Karpas-422 (cell line): Measurements from ENCODE around the gene ANO10. TPM values are rescaled to one million over a fixed set of nuclear protein-coding genes. Genes with fewer than 3 reads are reported as not detected.

Experiments used
- DNase-seq: peaks from one replicate; pipeline ENCODE4 v3.0.0-alpha.2; 2015
- H2AFZ ChIP-seq: fragments of 200-600 bp; sonication (generic); 2 replicates; pipeline ENCODE4 v1.6.1; 2014; ENCODE audit warnings: antibody characterized with exemption, low read length, mixed read lengths
- H3K27ac ChIP-seq: fragments of 200-600 bp; sonication (generic); 2 replicates; pipeline ENCODE4 v1.5.1; 2014; ENCODE audit warnings: mild to moderate bottlenecking, low read length, moderate library complexity
- H3K27me3 ChIP-seq: fragments of 200-600 bp; sonication (generic); 2 replicates; pipeline ENCODE4 v1.6.1; 2014; ENCODE audit warnings: low read length, mixed read lengths
- H3K36me3 ChIP-seq: fragments of 200-600 bp; sonication (generic); 2 replicates; pipeline ENCODE4 v1.6.1; 2014; ENCODE audit warnings: low read length, mixed read lengths; ENCODE audit not compliant: insufficient read depth
- H3K4me1 ChIP-seq: fragments of 200-600 bp; sonication (generic); 2 replicates; pipeline ENCODE4 v1.6.1; 2014; ENCODE audit warnings: mild to moderate bottlenecking, low read length, mixed read lengths
- H3K4me2 ChIP-seq: fragments of 200-600 bp; sonication (generic); 2 replicates; pipeline ENCODE4 v1.6.1; 2014; ENCODE audit warnings: low read length, low read depth, mild to moderate bottlenecking; ENCODE audit not compliant: poor library complexity, severe bottlenecking
- H3K4me3 ChIP-seq: fragments of 200-600 bp; sonication (generic); 2 replicates; pipeline ENCODE4 v1.5.1; 2014; ENCODE audit warnings: mild to moderate bottlenecking, antibody characterized with exemption, low read length, mixed read lengths
- H3K79me2 ChIP-seq: fragments of 200-600 bp; sonication (generic); 2 replicates; pipeline ENCODE4 v1.6.1; 2014; ENCODE audit warnings: mild to moderate bottlenecking, low read length, mixed read lengths
- H3K9ac ChIP-seq: fragments of 200-600 bp; sonication (generic); 2 replicates; pipeline ENCODE4 v1.6.0; 2014; ENCODE audit warnings: low read length
- H3K9me2 ChIP-seq: fragments of 200-600 bp; sonication (generic), shearing (Covaris generic); replicated peaks from 2 replicates; pipeline ENCODE4 v1.6.0; 2014; ENCODE audit warnings: mild to moderate bottlenecking, low read length, moderate library complexity; ENCODE audit not compliant: insufficient read depth
- H3K9me3 ChIP-seq: fragments of 300-700, 200-600 bp; sonication (generic); 2 replicates; pipeline ENCODE4 v1.6.1; 2014; ENCODE audit warnings: low read length, mixed read lengths
- H4K20me1 ChIP-seq: fragments of 200-600 bp; sonication (generic); 2 replicates; pipeline ENCODE4 v1.6.1; 2014; ENCODE audit warnings: mild to moderate bottlenecking, antibody characterized with exemption, low read length, low read depth; ENCODE audit not compliant: insufficient read depth
- total RNA-seq: library from RNA; depleted of rRNA; stranded (reverse); fragments of >200 nt; shearing (Covaris generic); gene quantifications from 2 replicates; pipeline ENCODE4 v1.2.3, GENCODE V29; 2014; ENCODE audit warnings: low replicate concordance

ANO10 gene
- total RNA-seq, 1 experiment from 2014 or later: 3.2 TPM

DNA sequence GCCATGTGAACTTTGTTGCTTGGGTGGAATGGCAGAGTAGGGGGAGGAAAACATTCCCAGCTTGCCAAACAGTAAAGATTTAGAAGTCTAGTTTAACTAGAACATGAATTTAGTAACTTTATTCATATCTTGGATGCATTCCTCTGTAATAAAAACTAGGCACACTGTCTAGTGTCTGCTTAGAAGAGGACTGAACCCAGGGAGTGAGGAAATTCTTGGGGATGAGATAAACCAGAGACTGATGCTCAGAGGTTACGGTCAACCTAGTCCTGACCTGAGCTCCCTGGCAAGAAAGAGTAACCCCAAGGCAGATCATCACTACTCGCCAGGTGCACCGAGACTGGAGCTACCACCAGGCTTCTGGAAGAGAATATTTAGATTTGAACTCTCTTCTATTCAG, 277.3 kb downstream of the ANO10 start:
- Histone ChIP-seq H2AFZ (no peak overlapping the region), H3K79me2 (no peaks in the 10 kb centered on the region), H4K20me1 (no peaks in the 10 kb centered on the region), H3K36me3 (peaks cover 11% of the 10 kb centered on the region; the same call in 1 of the 2 replicates), H3K9ac (no peak overlapping the region), H3K9me2 (no peaks in the 10 kb centered on the region), H3K27me3 (no peaks in the 10 kb centered on the region), H3K27ac (no peak overlapping the region), H3K4me3 (no peak overlapping the region), H3K9me3 (no peaks in the 10 kb centered on the region), H3K4me2 (no peak overlapping the region), H3K4me1 (no peaks in the 10 kb centered on the region)
- no peak for DNase-seq

DNA sequence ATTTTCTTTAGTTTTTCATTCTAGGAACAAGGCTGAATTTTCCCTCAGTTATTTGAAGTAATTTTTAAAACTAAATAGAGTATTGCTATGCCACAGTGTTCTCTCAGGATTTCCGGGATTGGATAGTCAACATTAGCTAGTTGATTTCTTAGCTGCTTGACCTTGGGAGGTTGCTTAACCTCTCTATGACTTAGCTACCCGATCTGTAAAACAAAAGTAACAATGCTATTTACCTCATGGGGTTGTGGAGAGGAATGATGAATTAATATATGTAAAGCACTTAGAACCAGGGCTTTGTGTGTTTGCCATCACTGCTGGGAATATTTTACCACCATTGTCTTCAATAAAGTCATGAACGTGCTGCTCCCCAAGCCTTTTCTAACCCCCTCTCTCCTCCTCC, 278.0 kb downstream of the ANO10 start:
- H3K9me2 ChIP-seq: no peaks in the 10 kb centered on the region
- H4K20me1 ChIP-seq: no peaks in the 10 kb centered on the region
- H3K9me3 ChIP-seq: no peaks in the 10 kb centered on the region
- no peak for DNase-seq
- no peak overlapping the region for H3K9ac ChIP-seq
- no peak overlapping the region for H3K27ac ChIP-seq
- H3K27me3 ChIP-seq: no peaks in the 10 kb centered on the region
- peaks cover 15% of the 10 kb centered on the region; the same call in 1 of the 2 replicates for H3K36me3 ChIP-seq
- 0 out of 2 replicates have a peak, but pooled peaks cover 4% of the 10 kb centered on the region for H3K79me2 ChIP-seq
- H3K4me3 ChIP-seq: no peak overlapping the region
- no peak overlapping the region for H2AFZ ChIP-seq
- H3K4me2 ChIP-seq: no peak overlapping the region
- H3K4me1 ChIP-seq: no peaks in the 10 kb centered on the region

DNA sequence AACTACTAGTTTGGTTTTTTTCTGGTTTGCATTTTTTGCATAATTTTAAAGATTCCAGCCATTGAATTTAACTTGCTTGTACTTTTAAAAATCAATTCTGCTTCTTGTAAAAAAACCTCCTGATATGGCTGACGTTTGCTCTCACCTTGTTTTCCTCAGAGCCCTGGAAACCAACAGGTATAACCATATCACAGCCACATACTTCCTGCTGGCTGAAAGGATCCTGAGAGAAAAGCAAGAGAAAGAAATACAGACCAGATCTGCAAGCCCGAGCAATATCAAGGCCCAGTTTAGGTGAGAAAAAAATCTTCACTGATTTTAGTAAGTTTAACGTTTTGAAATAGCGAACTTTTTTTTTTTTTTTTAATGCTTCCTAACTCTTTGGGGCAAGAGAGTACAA, 278.6 kb downstream of the ANO10 start:
- Histone ChIP-seq H3K9ac (no peak overlapping the region), H3K36me3 (peaks cover 18% of the 10 kb centered on the region; the same call in 1 of the 2 replicates), H3K79me2 (peaks cover 10% of the 10 kb centered on the region), H3K4me3 (no peak overlapping the region), H3K4me1 (no peaks in the 10 kb centered on the region), H3K27ac (no peak overlapping the region), H3K9me3 (no peaks in the 10 kb centered on the region; the same call in 1 of the 2 replicates), H3K27me3 (no peaks in the 10 kb centered on the region), H4K20me1 (no peaks in the 10 kb centered on the region), H3K4me2 (no peak overlapping the region), H3K9me2 (no peaks in the 10 kb centered on the region), H2AFZ (no peak overlapping the region)
- DNase-seq: no peak

DNA sequence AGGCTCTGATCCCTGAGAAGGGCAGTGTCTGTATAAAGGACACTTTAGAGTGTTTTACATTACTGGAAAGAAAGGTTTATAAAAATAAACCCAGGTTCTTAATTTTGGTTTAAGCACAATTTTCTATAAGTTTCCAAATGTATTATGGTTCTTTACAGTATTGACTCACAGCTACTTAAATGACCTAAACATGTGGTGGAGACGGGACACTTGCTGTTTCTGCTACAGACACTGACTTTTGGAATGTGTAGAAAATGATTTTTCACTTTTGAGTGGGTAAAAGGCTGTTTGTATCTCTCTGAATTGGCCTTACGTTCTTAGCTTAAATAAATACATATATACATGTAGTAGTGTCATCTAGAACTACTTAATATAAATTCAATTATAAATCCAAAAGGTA, 280.0 kb downstream of the ANO10 start:
- H3K9ac ChIP-seq: no peak overlapping the region
- peaks cover 19% of the 10 kb centered on the region for H3K79me2 ChIP-seq
- H3K27ac ChIP-seq: no peak overlapping the region
- H3K27me3 ChIP-seq: no peaks in the 10 kb centered on the region
- peaks cover 7% of the 10 kb centered on the region for H3K9me3 ChIP-seq
- no peak overlapping the region for H2AFZ ChIP-seq
- no peaks in the 10 kb centered on the region for H3K9me2 ChIP-seq
- H3K36me3 ChIP-seq: peaks cover 21% of the 10 kb centered on the region
- H4K20me1 ChIP-seq: no peaks in the 10 kb centered on the region
- DNase-seq: no peak
- H3K4me1 ChIP-seq: no peaks in the 10 kb centered on the region
- H3K4me3 ChIP-seq: no peak overlapping the region
- no peak overlapping the region for H3K4me2 ChIP-seq

DNA sequence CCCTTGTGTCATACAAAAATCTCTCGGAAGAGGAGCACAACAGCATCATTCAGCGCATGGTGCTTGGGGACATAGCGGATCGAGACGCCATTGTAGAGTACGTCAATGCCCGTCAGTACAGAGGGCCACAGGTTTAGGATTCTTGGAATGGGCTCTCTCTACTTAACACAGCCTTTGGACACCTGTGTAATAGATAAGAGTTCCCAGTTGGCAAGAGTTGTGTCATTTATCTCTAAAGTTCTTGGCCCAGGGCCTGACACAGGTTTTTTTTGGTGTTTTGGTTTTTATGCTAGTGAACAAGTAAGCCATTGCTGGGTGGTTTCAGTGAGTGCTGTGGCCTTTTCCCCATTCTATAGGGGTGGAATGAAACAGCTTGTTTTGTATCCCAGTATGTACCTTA, 281.4 kb downstream of the ANO10 start:
- Histone ChIP-seq H3K9ac (no peak overlapping the region), H3K4me2 (no peak overlapping the region), H3K9me2 (no peaks in the 10 kb centered on the region), H3K9me3 (peaks cover 10% of the 10 kb centered on the region), H3K27me3 (no peaks in the 10 kb centered on the region), H3K36me3 (peaks cover 29% of the 10 kb centered on the region), H3K4me3 (no peak overlapping the region), H3K4me1 (no peaks in the 10 kb centered on the region), H3K79me2 (peaks cover 29% of the 10 kb centered on the region), H3K27ac (no peak overlapping the region), H4K20me1 (no peaks in the 10 kb centered on the region), H2AFZ (no peak overlapping the region)
- no peak for DNase-seq

DNA sequence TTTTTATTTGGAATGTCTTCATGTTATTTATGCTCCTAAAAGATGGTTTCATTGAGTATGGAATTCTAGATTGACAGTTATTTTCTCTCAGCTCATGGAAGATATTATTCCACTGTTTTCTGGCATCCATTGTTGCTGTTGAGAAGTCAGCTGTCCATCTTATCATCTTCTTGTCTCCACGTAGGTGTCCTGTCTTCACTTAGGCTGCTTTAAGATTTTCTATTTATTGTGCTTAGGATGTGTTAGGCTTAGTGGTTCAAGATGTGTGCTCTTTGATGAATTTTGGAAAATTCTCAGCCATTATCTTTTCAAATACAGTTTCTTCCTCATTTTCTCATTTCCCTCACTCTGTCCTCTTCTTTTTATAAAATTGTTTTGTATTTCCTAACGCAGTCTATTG, 283.5 kb downstream of the ANO10 start:
- Histone ChIP-seq H2AFZ (no peak overlapping the region), H3K9me3 (peaks cover 15% of the 10 kb centered on the region), H3K27me3 (no peaks in the 10 kb centered on the region), H3K79me2 (peaks cover 33% of the 10 kb centered on the region), H3K4me1 (no peaks in the 10 kb centered on the region), H3K4me2 (no peak overlapping the region), H3K9me2 (no peaks in the 10 kb centered on the region), H3K9ac (no peak overlapping the region), H3K36me3 (peaks cover 33% of the 10 kb centered on the region), H3K4me3 (no peak overlapping the region), H4K20me1 (no peaks in the 10 kb centered on the region), H3K27ac (no peak overlapping the region)
- no peak for DNase-seq

DNA sequence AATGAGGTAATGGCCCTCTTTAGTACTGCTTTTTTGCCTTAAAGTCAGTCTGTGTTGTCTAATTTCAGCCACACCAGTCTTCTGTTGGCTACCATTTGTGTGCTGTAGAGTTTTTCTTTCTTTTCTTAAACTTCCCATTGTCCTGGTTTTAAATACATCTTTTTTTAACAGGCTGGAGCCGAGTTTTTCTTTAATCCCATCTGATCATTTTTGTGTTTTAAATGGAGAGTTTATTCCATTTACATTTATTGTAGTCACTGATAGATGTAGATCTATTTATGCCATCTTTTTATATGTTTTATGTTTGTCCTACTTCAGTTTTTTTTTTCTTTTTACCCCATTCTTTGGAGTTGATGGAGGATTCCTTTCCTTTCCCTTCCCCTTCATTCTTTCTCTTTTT, 286.0 kb downstream of the ANO10 start:
- Histone ChIP-seq H3K79me2 (peaks cover 52% of the 10 kb centered on the region), H3K27me3 (no peaks in the 10 kb centered on the region), H3K36me3 (peaks cover 30% of the 10 kb centered on the region)

DNA sequence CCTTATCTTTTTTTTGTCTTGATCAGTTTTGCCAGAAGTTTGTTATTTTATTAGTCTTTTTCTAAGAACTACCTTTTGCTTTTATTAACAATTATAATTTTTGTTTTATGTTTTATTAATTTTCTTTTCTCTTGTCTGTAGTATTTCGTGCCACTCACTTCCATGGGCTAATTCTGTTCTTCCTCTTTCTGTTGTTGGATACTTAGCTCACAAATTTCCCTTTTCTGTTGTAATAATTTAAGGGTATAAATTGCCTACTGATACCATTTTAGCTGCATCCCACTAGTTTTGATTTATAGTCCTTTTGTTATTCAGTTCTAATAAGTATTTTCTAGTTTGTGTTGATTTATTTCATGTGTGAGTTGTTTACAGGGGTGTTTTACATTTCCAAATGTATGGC, 286.8 kb downstream of the ANO10 start:
- H4K20me1 ChIP-seq: no peaks in the 10 kb centered on the region
- no peak for DNase-seq
- H3K27me3 ChIP-seq: no peaks in the 10 kb centered on the region
- H3K4me2 ChIP-seq: no peak overlapping the region
- no peaks in the 10 kb centered on the region for H3K9me2 ChIP-seq
- H3K4me3 ChIP-seq: no peak overlapping the region
- H3K79me2 ChIP-seq: peaks cover 60% of the 10 kb centered on the region
- H3K36me3 ChIP-seq: peaks cover 30% of the 10 kb centered on the region
- no peaks in the 10 kb centered on the region for H3K4me1 ChIP-seq
- no peak overlapping the region for H3K9ac ChIP-seq
- H2AFZ ChIP-seq: no peak overlapping the region
- H3K27ac ChIP-seq: no peak overlapping the region
- H3K9me3 ChIP-seq: peaks cover 15% of the 10 kb centered on the region

More for the DNA sequence above, 286.0 kb downstream of the ANO10 start:
- no peaks in the 10 kb centered on the region for H4K20me1 ChIP-seq
- H3K27ac ChIP-seq: no peak overlapping the region
- no peaks in the 10 kb centered on the region for H3K4me1 ChIP-seq
- H3K9me3 ChIP-seq: peaks cover 15% of the 10 kb centered on the region
- H3K9ac ChIP-seq: no peak overlapping the region
- no peak overlapping the region for H2AFZ ChIP-seq
- no peak overlapping the region for H3K4me2 ChIP-seq
- no peak for DNase-seq
- no peak overlapping the region for H3K4me3 ChIP-seq
- H3K9me2 ChIP-seq: no peaks in the 10 kb centered on the region

DNA sequence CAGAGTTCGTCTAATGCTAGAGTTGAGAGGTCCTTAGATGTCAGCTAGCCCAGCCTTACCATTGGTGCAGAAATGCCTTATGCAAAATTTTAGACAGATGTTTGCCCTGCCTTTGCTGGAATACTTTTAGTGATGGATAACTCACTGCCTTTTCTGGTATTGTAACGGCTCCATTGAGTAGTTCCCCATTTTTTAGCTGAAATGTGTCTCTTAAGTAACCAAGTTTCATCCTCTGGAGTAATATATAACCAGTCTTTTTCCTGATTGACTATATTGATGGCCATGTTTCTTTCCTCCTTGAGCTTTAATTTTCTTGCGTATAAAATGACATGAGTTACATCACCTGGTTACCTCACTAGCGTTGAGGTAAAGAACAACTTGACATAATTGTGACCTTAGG, 290.4 kb downstream of the ANO10 start:
- no peak overlapping the region for H3K27ac ChIP-seq
- H3K36me3 ChIP-seq: peaks cover 12% of the 10 kb centered on the region
- H3K9me2 ChIP-seq: no peaks in the 10 kb centered on the region
- no peak overlapping the region for H3K4me2 ChIP-seq
- no peaks in the 10 kb centered on the region for H4K20me1 ChIP-seq
- H3K4me3 ChIP-seq: no peak overlapping the region
- H3K79me2 ChIP-seq: peaks cover 75% of the 10 kb centered on the region
- H3K9me3 ChIP-seq: peaks cover 8% of the 10 kb centered on the region
- no peak overlapping the region for H3K9ac ChIP-seq
- no peak for DNase-seq
- no peaks in the 10 kb centered on the region for H3K27me3 ChIP-seq
- H3K4me1 ChIP-seq: peaks cover 4% of the 10 kb centered on the region; the same call in 1 of the 2 replicates
- no peak overlapping the region for H2AFZ ChIP-seq
